Natural killer cell (primary cell): ENCODE measurements around the gene PMPCB. TPM values are rescaled to one million over a fixed set of nuclear protein-coding genes. Genes with fewer than 3 reads are reported as not detected.
"Not testable (repeated sequence)": the region's sequence is repeated elsewhere in the genome, so short reads cannot be mapped to it uniquely, and the experiment has no call there.

ENCODE experiments used
- ATAC-seq, 3 donors: fragments of 150-1000 bp in 2 of 3; fragments of 200-7000 bp in 1 of 3; cut with Tn5 transposase; 1 replicate in 1 of 3; 2 replicates in 2 of 3; pipeline ENCODE4 v1.10.0; 2021; ENCODE audit warnings: mild to moderate bottlenecking in 2 of 3, moderate library complexity in 2 of 3
- DNase-seq, 2 donors: peaks; one replicate each; pipeline versions ENCODE4 v3.0.0 to v3.0.0-alpha.2; 2013 to 2021; ENCODE audit warnings: mixed read lengths in 1 of 2
- H3K27ac ChIP-seq: one replicate; pipeline ENCODE4 v1.5.1; 2013; ENCODE audit warnings: mild to moderate bottlenecking, low read length
- H3K27me3 ChIP-seq: one replicate; pipeline ENCODE4 v1.6.1; 2013; ENCODE audit warnings: low read length; ENCODE audit not compliant: control insufficient read depth, insufficient read depth
- H3K36me3 ChIP-seq: one replicate; pipeline ENCODE4 v1.6.1; 2013; ENCODE audit warnings: low read length; ENCODE audit not compliant: control insufficient read depth, insufficient read depth
- H3K4me1 ChIP-seq: one replicate; pipeline ENCODE4 v1.6.1; 2013; ENCODE audit warnings: low read length; ENCODE audit not compliant: control insufficient read depth, insufficient read depth
- H3K4me3 ChIP-seq: one replicate; pipeline ENCODE4 v1.5.1; 2013; ENCODE audit warnings: low read length
- H3K9me3 ChIP-seq: one replicate; pipeline ENCODE4 v1.6.1; 2013; ENCODE audit warnings: low read length; ENCODE audit not compliant: control insufficient read depth, insufficient read depth
- H3K27ac Mint-ChIP-seq, 2 donors: one replicate each; pipeline ENCODE4 v1.8.0; 2022; ENCODE audit warnings: mild to moderate bottlenecking in 2 of 2, mixed read lengths in 2 of 2, moderate library complexity in 1 of 2
- H3K27me3 Mint-ChIP-seq, 2 donors: one replicate each; pipeline ENCODE4 v1.8.0; 2022; ENCODE audit warnings: low read depth in 2 of 2, mixed read lengths in 2 of 2
- H3K36me3 Mint-ChIP-seq: one replicate; pipeline ENCODE4 v1.8.0; 2022; ENCODE audit warnings: mixed read lengths
- H3K4me1 Mint-ChIP-seq, 2 donors: one replicate each; pipeline ENCODE4 v1.8.0; 2022; ENCODE audit warnings: mixed read lengths in 2 of 2
- H3K4me3 Mint-ChIP-seq: one replicate; pipeline ENCODE4 v1.8.0; 2022; ENCODE audit warnings: mild to moderate bottlenecking, moderate library complexity, mixed read lengths
- H3K9me3 Mint-ChIP-seq, 2 donors: one replicate each; pipeline ENCODE4 v1.8.0; 2022; ENCODE audit warnings: mixed read lengths in 2 of 2
- CTCF ChIP-seq: fragments of 200-600 bp; IDR thresholded peaks from one replicate; pipeline ENCODE4 v1.8.0; 2022; ENCODE audit warnings: antibody characterized with exemption
- WGBS: methylation state at CpG from one replicate; pipeline ENCODE4 v1.1.7; 2013; ENCODE audit warnings: missing lambda C conversion rate; ENCODE audit not compliant: insufficient coverage; 5-methylcytosine and 5-hydroxymethylcytosine counted together
- intact Hi-C: fragments of 100-400 bp; cut with micrococcal nuclease; formaldehyde crosslinking; loops from one replicate; pipeline ENCODE4 v1.14.2; 2022
- total RNA-seq, 4 donors: library from RNA; stranded (reverse); fragments of 120-200 nt in 1 of 4; gene quantifications; one replicate each; pipeline versions ENCODE4 v1.2.3 to v1.2.4, GENCODE V29; 2013 to 2022

The PMPCB gene
- total RNA-seq: 10 to 100 TPM; 65.4 to 77.9 (median 75.9) TPM
- total RNA-seq (2013): 78.6 TPM

- ATAC-seq (peak; percentile 98 to 100 (median 98)), DNase-seq (peak; percentile 96 to 99)
- Histone ChIP-seq H3K27ac (peak within 1 kb of the TSS; percentile 96), H3K36me3 (peaks cover 33% of the 10 kb centered on the region), H3K9me3 (no peaks in the 10 kb centered on the region), H3K4me1 (peaks cover 6% of the 10 kb centered on the region), H3K4me3 (peak within 1 kb of the TSS; percentile 93), H3K27me3 (peaks cover 1% of the 10 kb centered on the region)
- intact Hi-C loops: loop anchor here (1.0 to 5.0 kb wide), 4 partner anchors 17 to 860 kb away; partner anchors contain the start of gene PSMC2
- Mint-ChIP-seq H3K27me3 (peaks cover 0 to 17% of the 10 kb centered on the region in 2 donors), H3K4me1 (peaks cover 22 to 23% of the 10 kb centered on the region in 2 donors), H3K36me3 (no peaks in the 10 kb centered on the region), H3K27ac (peak within 1 kb of the TSS; percentile 91 to 93), H3K4me3 (peak within 1 kb of the TSS; percentile 92), H3K9me3 (no peaks in the 10 kb centered on the region)
- 4% methylated on average over 52 of the region's 52 CpGs for WGBS
- TF ChIP-seq CTCF: peak; percentile 89
These were observed at the start of gene PMPCB for GRCh38 chr7:103296901-103297836. TSS of gene PMPCB (plus strand) at chr7:103297435. CDS start at chr7:103297460, 25 bp downstream.

- H3K36me3 Mint-ChIP-seq, H3K36me3 ChIP-seq, H3K4me1 Mint-ChIP-seq, H3K9me3 Mint-ChIP-seq, DNase-seq, H3K4me1 ChIP-seq, ATAC-seq, H3K27me3 ChIP-seq, H3K4me3 ChIP-seq, H3K27ac Mint-ChIP-seq, H3K4me3 Mint-ChIP-seq, intact Hi-C loops, H3K9me3 ChIP-seq, H3K27ac ChIP-seq: not testable (repeated sequence)
- H3K27me3 Mint-ChIP-seq: peaks cover 0 to 14% of the 10 kb centered on the region in 2 donors
- 64% methylated on average over 2 of the region's 3 CpGs for WGBS
These were observed 43.3 kb upstream of the PMPCB start for GRCh38 chr7:103253699-103254506.

- H3K27me3 ChIP-seq, H3K4me3 Mint-ChIP-seq, H3K27me3 Mint-ChIP-seq, H3K36me3 Mint-ChIP-seq, H3K4me3 ChIP-seq, H3K27ac Mint-ChIP-seq, H3K27ac ChIP-seq, DNase-seq, H3K4me1 Mint-ChIP-seq, intact Hi-C loops, H3K36me3 ChIP-seq, H3K4me1 ChIP-seq, ATAC-seq, H3K9me3 ChIP-seq, H3K9me3 Mint-ChIP-seq: not testable (repeated sequence)
- WGBS: no CpG with 5 or more reads among the region's 2 CpGs
These were observed 33.2 kb upstream of the PMPCB start for GRCh38 chr7:103264054-103264453.

- ATAC-seq, H3K4me3 Mint-ChIP-seq, H3K27ac Mint-ChIP-seq, H3K4me1 ChIP-seq, H3K27me3 Mint-ChIP-seq, H3K4me3 ChIP-seq, H3K36me3 Mint-ChIP-seq, H3K27me3 ChIP-seq, H3K36me3 ChIP-seq, H3K9me3 Mint-ChIP-seq, intact Hi-C loops, H3K27ac ChIP-seq, H3K4me1 Mint-ChIP-seq, DNase-seq, H3K9me3 ChIP-seq: not testable (repeated sequence)
- WGBS: 100% methylated on average over 1 of the region's 2 CpGs
These were observed 31.0 kb upstream of the PMPCB start for GRCh38 chr7:103266229-103266628.

GRCh38 chr7:103273374-103273773 lies 23.9 kb upstream of the PMPCB start:
- intact Hi-C loops, H3K4me1 Mint-ChIP-seq, DNase-seq, H3K27ac Mint-ChIP-seq, H3K4me3 ChIP-seq, H3K27me3 Mint-ChIP-seq, H3K36me3 Mint-ChIP-seq, ATAC-seq, H3K27me3 ChIP-seq, H3K4me3 Mint-ChIP-seq, H3K27ac ChIP-seq, H3K36me3 ChIP-seq, H3K4me1 ChIP-seq, H3K9me3 ChIP-seq, H3K9me3 Mint-ChIP-seq: not testable (repeated sequence)
- WGBS: 92% methylated on average over 2 of the region's 6 CpGs

- DNase-seq, H3K9me3 Mint-ChIP-seq, H3K27me3 ChIP-seq, H3K9me3 ChIP-seq, H3K36me3 ChIP-seq, ATAC-seq, H3K36me3 Mint-ChIP-seq, H3K27ac ChIP-seq, H3K27ac Mint-ChIP-seq, H3K4me3 ChIP-seq, intact Hi-C loops, H3K4me3 Mint-ChIP-seq, H3K4me1 ChIP-seq, H3K27me3 Mint-ChIP-seq: not testable (repeated sequence)
- WGBS: over 99% methylated on average over 17 of the region's 24 CpGs
- H3K4me1 Mint-ChIP-seq: peaks cover 10 to 11% of the 10 kb centered on the region in 2 donors
These were observed 22.4 kb upstream of the PMPCB start for GRCh38 chr7:103274867-103275266.
